Measurements from ENCODE around the gene ARID5B. TPM values are rescaled to one million over a fixed set of nuclear protein-coding genes. Genes with fewer than 3 reads are reported as not detected.

Gene ARID5B
- total RNA-seq, 1 experiment from 2014 or later: 2.3 TPM

DNA sequence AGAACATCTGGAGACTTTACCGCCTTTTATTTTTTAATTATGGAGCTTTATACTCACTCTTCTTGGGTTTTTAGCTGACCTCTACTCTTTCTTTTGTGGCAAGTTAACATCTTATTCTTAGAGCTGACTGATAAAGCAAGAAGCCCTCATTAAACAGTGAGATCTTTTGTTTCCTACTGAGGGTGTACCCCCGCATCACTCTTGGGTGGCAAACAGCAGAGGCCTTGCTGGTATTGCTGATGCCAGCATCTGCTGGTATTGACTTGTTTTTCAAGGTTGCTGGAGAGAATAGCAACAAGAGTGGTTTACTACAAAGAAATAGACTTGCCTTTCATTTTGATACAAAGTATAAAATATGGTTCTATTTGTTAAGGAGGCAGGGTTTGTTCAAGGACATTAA lies 154.7 kb downstream of the ARID5B start:
- H3K9me3 Mint-ChIP-seq: peaks cover 8% of the 10 kb centered on the region; the same call in 1 of the 2 replicates
- H3K27ac Mint-ChIP-seq: no peak overlapping the region
- ChIA-PET CTCF (no interaction called here), POLR2A (no interaction called here)
- H3K4me1 Mint-ChIP-seq: peaks cover 11% of the 10 kb centered on the region
- no peak for ATAC-seq
- TF ChIP-seq OVOL2 (CRISPR knock-in tag; IDR thresholded peaks at IDR 0.05; ENCODE audit: borderline replicate concordance) (no peak), ELF4 (CRISPR knock-in tag; IDR thresholded peaks at IDR 0.05; ENCODE audit: low read depth) (no peak)
- TF ChIP-seq, protein P1, sequence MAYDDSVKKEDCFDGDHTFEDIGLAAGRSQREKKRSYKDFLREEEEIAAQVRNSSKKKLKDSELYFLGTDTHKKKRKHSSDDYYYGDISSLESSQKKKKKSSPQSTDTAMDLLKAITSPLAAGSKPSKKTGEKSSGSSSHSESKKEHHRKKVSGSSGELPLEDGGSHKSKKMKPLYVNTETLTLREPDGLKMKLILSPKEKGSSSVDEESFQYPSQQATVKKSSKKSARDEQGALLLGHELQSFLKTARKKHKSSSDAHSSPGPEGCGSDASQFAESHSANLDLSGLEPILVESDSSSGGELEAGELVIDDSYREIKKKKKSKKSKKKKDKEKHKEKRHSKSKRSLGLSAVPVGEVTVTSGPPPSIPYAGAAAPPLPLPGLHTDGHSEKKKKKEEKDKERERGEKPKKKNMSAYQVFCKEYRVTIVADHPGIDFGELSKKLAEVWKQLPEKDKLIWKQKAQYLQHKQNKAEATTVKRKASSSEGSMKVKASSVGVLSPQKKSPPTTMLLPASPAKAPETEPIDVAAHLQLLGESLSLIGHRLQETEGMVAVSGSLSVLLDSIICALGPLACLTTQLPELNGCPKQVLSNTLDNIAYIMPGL (CRISPR knock-in tag; IDR thresholded peaks at IDR 0.05): no peak
- TF ChIP-seq, protein P2, sequence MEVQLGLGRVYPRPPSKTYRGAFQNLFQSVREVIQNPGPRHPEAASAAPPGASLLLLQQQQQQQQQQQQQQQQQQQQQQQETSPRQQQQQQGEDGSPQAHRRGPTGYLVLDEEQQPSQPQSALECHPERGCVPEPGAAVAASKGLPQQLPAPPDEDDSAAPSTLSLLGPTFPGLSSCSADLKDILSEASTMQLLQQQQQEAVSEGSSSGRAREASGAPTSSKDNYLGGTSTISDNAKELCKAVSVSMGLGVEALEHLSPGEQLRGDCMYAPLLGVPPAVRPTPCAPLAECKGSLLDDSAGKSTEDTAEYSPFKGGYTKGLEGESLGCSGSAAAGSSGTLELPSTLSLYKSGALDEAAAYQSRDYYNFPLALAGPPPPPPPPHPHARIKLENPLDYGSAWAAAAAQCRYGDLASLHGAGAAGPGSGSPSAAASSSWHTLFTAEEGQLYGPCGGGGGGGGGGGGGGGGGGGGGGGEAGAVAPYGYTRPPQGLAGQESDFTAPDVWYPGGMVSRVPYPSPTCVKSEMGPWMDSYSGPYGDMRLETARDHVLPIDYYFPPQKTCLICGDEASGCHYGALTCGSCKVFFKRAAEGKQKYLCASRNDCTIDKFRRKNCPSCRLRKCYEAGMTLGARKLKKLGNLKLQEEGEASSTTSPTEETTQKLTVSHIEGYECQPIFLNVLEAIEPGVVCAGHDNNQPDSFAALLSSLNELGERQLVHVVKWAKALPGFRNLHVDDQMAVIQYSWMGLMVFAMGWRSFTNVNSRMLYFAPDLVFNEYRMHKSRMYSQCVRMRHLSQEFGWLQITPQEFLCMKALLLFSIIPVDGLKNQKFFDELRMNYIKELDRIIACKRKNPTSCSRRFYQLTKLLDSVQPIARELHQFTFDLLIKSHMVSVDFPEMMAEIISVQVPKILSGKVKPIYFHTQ (CRISPR knock-in tag; IDR thresholded peaks at IDR 0.05): no peak
- TF ChIP-seq, protein P3, sequence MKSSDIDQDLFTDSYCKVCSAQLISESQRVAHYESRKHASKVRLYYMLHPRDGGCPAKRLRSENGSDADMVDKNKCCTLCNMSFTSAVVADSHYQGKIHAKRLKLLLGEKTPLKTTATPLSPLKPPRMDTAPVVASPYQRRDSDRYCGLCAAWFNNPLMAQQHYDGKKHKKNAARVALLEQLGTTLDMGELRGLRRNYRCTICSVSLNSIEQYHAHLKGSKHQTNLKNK (CRISPR knock-in tag; IDR thresholded peaks at IDR 0.05): no peak
- H3K27me3 Mint-ChIP-seq (ENCODE audit: low read depth): no peaks in the 10 kb centered on the region
- no peak overlapping the region for H3K4me3 Mint-ChIP-seq
- H3K36me3 Mint-ChIP-seq: peaks cover 3% of the 10 kb centered on the region; the same call in 1 of the 2 replicates
- no peak for DNase-seq (ENCODE audit: low spot score)

DNA sequence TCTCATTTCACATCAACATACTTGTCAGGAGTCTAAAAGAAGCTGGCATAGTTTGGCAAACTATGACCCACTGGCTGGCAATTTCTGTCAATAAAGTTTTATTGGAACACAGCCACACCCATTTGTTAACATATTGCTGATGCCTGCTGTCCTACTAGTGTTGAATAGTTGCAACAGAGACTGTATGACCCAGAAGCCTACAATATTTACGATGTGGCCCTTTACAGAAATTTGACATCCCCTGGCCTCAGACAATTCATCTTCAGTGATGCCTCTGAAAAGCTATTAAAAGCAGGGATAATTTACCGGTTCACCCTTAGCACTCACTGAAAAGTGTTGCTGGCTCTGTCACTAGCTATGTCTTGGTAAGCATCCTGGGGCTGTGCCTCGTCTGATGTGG lies 155.2 kb downstream of the ARID5B start:
- no peak overlapping the region for H3K27ac Mint-ChIP-seq
- TF ChIP-seq E2F5 (CRISPR knock-in tag; IDR thresholded peaks at IDR 0.05): no peak
- no peak for TF ChIP-seq FOXJ3 (CRISPR knock-in tag; IDR thresholded peaks at IDR 0.05; ENCODE audit: borderline replicate concordance)
- no peak for TF ChIP-seq TCF7 (CRISPR knock-in tag; IDR thresholded peaks at IDR 0.05; ENCODE audit: low read depth)
- TF ChIP-seq MYBL2 (CRISPR knock-in tag; IDR thresholded peaks at IDR 0.05): no peak
- TF ChIP-seq, protein P4, sequence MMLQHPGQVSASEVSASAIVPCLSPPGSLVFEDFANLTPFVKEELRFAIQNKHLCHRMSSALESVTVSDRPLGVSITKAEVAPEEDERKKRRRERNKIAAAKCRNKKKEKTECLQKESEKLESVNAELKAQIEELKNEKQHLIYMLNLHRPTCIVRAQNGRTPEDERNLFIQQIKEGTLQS (CRISPR knock-in tag; conservative IDR thresholded peaks at IDR 0.05): no peak
- no peak for TF ChIP-seq JAZF1 (CRISPR knock-in tag; IDR thresholded peaks at IDR 0.05)
- TF ChIP-seq, protein P5, sequence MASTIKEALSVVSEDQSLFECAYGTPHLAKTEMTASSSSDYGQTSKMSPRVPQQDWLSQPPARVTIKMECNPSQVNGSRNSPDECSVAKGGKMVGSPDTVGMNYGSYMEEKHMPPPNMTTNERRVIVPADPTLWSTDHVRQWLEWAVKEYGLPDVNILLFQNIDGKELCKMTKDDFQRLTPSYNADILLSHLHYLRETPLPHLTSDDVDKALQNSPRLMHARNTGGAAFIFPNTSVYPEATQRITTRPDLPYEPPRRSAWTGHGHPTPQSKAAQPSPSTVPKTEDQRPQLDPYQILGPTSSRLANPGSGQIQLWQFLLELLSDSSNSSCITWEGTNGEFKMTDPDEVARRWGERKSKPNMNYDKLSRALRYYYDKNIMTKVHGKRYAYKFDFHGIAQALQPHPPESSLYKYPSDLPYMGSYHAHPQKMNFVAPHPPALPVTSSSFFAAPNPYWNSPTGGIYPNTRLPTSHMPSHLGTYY (CRISPR knock-in tag; IDR thresholded peaks at IDR 0.05): no peak
- TF ChIP-seq SP1 (CRISPR knock-in tag; conservative IDR thresholded peaks at IDR 0.05): no peak
- TF ChIP-seq ZBTB21 (CRISPR knock-in tag; IDR thresholded peaks at IDR 0.05; ENCODE audit: borderline replicate concordance): no peak
- no peak for TF ChIP-seq JUN (CRISPR knock-in tag; IDR thresholded peaks at IDR 0.05)
- H3K9me3 Mint-ChIP-seq: peaks cover 8% of the 10 kb centered on the region; the same call in 1 of the 2 replicates
- no peak overlapping the region for H3K4me3 Mint-ChIP-seq
- peaks cover 3% of the 10 kb centered on the region; the same call in 1 of the 2 replicates for H3K36me3 Mint-ChIP-seq
- H3K27me3 Mint-ChIP-seq (ENCODE audit: low read depth): no peaks in the 10 kb centered on the region
- POLR2A ChIA-PET: no interaction called here
- DNase-seq (ENCODE audit: low spot score) (no peak), ATAC-seq (no peak)
- H3K4me1 Mint-ChIP-seq: peaks cover 7% of the 10 kb centered on the region
- CTCF ChIA-PET: no interaction called here

DNA sequence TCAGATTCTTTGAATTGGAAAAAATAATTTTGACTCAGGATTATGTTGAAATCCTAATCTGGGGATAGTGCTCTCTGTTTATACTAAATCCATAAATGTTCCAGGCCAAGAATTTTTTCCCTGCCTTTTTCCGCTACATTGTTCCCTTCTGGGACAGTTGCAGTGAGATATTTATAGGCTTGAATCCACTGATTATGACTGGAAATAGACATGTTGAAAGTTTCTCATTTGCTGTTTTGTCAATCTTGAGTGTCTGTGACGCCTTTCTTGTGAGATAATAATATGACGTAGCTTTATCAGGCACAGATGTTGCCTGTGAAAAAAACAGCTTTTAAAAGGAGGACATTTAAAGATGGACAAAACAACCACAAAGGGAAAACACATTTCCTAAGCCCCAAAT lies 155.9 kb downstream of the ARID5B start:
- Mint-ChIP-seq H3K9me3 (peaks cover 8% of the 10 kb centered on the region; the same call in 1 of the 2 replicates), H3K36me3 (peaks cover 3% of the 10 kb centered on the region; the same call in 1 of the 2 replicates), H3K27ac (no peak overlapping the region), H3K4me3 (no peak overlapping the region), H3K4me1 (0 out of 2 replicates have a peak, but pooled peaks cover under 1% of the 10 kb centered on the region), H3K27me3 (ENCODE audit: low read depth) (no peaks in the 10 kb centered on the region)
- CTCF ChIA-PET: no interaction called here
- POLR2A ChIA-PET: interaction anchor here (1.5 kb wide), 1 partner anchor 8 kb away, joined by 4 read pairs; no protein-coding TSS in a partner anchor
- ATAC-seq (no peak), DNase-seq (ENCODE audit: low spot score) (no peak)
- TF ChIP-seq PRRX2 (CRISPR knock-in tag; IDR thresholded peaks at IDR 0.05) (no peak), OVOL2 (CRISPR knock-in tag; IDR thresholded peaks at IDR 0.05; ENCODE audit: borderline replicate concordance) (no peak), STAT6 (CRISPR knock-in tag; conservative IDR thresholded peaks at IDR 0.05; ENCODE audit: low read depth) (no peak)
- TF ChIP-seq, protein P6, sequence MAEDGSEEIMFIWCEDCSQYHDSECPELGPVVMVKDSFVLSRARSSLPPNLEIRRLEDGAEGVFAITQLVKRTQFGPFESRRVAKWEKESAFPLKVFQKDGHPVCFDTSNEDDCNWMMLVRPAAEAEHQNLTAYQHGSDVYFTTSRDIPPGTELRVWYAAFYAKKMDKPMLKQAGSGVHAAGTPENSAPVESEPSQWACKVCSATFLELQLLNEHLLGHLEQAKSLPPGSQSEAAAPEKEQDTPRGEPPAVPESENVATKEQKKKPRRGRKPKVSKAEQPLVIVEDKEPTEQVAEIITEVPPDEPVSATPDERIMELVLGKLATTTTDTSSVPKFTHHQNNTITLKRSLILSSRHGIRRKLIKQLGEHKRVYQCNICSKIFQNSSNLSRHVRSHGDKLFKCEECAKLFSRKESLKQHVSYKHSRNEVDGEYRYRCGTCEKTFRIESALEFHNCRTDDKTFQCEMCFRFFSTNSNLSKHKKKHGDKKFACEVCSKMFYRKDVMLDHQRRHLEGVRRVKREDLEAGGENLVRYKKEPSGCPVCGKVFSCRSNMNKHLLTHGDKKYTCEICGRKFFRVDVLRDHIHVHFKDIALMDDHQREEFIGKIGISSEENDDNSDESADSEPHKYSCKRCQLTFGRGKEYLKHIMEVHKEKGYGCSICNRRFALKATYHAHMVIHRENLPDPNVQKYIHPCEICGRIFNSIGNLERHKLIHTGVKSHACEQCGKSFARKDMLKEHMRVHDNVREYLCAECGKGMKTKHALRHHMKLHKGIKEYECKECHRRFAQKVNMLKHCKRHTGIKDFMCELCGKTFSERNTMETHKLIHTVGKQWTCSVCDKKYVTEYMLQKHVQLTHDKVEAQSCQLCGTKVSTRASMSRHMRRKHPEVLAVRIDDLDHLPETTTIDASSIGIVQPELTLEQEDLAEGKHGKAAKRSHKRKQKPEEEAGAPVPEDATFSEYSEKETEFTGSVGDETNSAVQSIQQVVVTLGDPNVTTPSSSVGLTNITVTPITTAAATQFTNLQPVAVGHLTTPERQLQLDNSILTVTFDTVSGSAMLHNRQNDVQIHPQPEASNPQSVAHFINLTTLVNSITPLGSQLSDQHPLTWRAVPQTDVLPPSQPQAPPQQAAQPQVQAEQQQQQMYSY (CRISPR knock-in tag; IDR thresholded peaks at IDR 0.05): no peak

Data from WTC11 (cell line).